Anterior cingulate cortex (tissue), 58 donors: Measurements from ENCODE around the gene SENP7.
"Not testable (repeated sequence)": the region's sequence is repeated elsewhere in the genome, so short reads cannot be mapped to it uniquely, and the experiment has no call there.

Experiments used
- DNase-seq, 58 donors: peaks; one replicate each; lab custom pipeline; 2025; lab: John Stamatoyannopoulos, UW

The SENP7 gene

DNA sequence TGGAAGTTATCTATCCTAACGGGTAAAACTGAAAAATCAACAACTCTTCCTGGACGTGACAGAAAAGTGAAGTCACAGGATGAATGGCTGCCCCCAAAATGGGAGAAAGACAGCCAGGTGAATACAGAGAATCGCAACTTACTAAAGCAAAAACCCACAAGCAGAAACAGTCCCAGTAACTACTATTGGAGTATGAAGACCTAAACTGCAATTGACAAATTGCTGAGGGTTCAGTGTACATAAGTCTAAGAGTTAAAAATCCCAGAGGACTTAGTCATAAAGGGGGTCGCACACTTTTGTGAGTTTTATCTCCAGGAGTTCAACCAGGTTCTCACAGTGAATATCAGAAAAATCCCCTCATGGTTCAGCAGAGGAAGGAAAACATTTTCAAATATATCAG is 135.8 kb downstream of the SENP7 start:
- DNase-seq: no peak

DNA sequence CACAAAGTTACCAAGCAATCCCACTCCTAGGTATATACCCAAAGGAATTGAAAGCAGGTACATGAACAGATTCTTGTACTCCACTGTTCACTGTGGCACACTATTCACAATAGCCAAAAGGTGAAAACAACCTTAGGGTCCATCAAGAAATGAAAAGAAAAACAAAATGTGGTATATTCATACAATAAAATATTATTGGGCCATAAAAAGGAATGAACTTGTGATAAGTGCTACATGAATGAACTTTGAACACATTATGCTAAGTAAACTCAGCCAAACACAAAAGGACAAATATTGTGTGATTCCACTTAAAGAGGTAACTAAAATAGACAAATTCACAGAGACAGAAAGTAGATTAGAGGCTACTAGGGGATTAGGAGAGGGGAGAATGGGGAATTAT is 137.4 kb downstream of the SENP7 start:
- no peak for DNase-seq

DNA sequence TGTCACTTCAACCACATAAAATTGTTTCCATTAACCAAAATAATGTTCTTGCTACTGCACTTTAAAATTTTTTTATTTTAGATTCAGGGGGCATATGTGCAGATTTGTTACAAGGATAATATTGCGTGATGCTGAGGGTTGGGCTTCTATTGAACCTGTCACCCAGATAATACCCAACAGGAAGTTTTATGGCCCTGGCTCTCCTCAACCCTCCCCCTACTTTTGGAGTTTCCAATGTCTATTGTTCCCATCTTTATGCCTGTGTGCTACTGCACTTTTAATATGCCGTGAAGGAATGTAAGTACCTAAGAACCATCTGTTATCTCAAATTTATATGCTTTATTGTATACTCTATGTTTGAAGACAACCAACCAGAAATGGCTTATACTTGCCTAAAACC is 150.6 kb downstream of the SENP7 start:
- no peak for DNase-seq

DNA sequence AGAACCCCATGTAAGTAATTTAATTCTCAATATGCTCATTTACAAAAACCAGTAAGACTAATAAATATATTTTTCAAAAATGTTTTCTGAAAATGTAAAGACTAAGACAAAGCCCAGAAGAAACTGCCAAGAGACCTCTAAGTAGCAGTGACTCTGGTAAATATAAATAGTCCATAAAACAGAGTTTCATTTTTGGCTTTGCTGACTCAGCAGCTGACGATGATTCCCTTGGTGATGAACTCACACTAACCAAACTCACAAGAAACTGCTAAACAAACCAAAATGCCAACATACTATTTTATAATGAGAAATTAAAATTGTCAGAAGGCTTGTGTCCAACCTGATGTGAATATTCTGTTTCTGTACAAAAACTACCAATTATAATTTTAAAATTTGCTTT is 161.2 kb downstream of the SENP7 start:
- no peak for DNase-seq

DNA sequence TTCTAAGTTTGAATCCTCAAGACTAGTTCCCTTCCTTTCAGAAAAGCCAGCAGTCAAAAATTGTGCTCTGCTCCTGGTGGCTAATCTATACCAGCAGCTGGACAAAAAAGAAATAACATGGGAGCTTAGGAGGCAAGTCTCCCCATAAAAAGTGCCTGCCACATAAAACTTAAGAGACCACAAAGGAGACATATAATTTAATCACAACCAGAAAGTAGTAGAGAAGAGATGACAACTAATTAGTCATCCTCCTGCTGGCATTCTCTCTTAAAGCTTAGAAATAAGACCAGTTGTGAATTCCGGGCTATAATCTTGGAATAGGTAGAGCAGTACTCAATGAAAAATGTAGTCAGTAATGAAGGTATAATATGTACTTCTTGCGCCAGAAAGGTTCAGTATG is 172.4 kb downstream of the SENP7 start:
- DNase-seq: no peak

DNA sequence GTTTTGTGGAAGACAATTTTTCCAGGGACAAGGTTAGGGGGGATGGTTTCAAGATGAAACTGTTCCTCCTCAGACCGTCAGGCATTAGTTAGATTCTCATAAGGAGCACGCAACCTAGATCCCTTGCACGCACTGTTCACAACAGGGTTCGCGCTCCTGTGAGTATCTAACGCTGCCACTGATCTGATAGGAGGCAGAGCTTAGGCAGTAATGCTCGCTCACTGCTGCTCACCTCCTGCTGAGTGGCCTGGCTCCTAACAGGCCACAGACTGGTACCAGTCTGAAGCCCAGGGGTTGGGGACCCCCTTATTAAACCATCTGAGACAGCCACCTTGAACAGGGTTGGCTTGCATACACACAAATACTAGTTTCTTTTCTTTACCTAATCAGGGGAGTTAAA is 179.1 kb downstream of the SENP7 start:
- no peak for DNase-seq

DNA sequence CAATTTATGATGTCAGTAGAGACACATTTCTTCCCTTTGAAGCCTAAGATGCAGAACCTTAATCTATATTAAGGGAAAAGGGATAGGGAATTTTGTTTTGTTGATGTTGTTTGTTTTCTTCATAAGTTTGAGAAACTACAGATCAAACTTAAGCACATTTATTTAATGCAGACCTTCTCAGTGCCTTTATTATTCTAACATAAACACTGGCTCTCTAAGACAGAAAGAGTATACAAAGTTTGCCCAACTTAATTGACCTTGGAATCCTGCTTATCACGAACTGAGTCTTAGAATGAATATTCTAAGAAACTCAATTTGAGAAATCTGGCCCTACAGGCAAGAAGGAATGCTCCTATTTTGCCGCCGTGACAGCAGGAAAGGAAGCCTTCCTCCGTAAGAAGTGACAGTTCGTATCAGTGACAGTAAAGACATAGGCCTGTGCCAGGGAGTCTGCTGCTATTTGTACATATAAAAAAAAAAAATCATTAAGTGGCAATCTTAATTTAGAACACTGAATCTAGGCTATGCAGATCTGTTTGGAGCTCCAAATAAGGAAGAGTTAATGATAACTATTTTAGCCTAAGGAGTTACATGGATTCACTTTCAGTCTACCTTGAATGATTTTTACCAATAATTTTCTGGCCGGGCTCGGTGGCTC is 183.9 kb downstream of the SENP7 start:
- no peak for DNase-seq

DNA sequence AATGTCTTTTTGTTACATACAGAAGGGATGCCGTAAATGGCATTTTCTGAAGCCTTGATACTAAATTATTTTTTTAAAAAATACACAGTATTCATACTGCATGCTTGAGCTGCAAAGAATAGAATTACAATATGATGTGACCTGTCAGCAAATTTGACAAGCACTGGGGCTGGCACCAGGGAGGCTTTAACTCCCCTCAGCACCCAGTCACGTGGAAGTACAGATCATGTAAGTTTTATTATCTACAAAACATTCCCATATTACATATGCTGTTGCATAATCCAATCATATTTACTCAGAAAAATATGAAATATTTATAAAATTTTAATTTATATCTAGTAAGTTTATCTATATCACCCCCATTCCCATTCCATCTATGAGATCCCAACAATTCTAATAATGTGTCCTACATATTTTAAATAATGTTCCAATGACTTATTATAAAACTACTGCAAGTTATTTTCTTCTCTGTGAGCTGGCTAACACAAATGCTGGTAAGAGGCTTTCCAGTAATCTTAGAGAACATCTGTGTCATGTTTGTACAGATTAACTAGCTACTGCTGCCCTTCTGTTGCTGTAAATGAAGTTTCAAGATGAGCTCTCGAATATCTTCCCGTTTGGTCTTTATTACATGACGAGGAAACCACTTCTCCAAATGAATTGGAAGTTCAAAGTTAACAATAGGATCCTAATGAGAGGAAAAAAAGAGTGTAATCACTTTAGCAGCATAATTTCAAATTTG is 187.4 kb downstream of the SENP7 start:
- no peak for DNase-seq

DNA sequence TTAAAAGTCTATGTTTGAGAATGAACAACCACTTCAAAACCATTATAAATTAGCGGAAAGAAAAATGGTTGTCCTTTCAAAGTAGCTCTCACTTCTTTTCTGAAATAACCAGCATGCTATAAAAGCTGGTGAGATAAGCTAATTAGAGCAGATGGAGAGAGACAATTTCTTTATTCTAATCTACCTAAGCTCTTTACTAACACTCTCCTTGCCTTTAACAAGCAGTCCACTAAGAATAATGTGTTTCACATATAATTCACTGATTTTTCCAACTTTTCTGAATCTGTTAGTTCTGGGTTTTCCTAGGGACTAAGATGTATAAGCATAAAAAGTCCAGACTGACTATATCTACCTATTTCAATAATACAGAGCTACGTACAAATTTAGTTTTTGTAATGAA is 192.5 kb downstream of the SENP7 start, which contains the start of gene IMPG2:
Gene IMPG2, minus strand, starts transcription at position 101 of the 400 bp plus-strand sequence. CDS start 203 bp downstream, outside the sequence.
- no peak for DNase-seq

DNA sequence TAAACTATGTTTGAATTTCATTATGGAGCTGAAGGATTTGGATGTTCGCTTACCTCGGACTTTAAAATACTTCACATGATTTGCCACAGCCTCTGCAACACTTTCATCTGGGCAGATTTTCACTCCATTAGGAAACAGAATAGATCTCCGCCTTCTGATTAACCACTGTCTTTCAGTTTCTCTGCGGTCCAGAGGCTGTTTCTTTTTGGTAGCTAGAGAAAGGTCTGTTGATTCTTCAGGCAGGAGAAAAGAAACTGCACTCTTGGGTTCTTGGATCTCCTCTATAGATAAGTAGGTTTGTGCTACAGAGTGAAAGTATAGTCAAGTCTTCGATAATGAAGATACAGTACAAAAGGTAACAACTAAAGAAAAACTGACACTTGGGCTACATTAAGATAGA is 193.5 kb downstream of the SENP7 start:
- no peak for DNase-seq

DNA sequence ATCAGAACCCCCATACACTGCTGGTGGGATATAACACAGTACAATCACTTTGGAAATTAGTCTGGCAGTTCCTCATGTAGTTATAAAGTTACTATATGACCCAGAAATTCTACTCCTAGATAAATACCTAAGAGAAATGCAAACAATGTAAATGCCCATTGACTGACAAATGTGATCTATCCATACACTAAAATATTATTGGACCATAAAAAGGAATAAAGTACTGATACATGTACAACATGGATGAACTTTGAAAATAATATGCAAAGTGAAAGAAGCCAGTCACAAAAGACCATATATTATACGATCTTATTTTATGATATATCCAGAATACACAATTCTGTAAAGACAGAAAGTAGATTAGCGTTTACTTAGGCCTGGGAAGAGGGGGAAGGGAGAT is 200.5 kb downstream of the SENP7 start:
- no peak for DNase-seq

DNA sequence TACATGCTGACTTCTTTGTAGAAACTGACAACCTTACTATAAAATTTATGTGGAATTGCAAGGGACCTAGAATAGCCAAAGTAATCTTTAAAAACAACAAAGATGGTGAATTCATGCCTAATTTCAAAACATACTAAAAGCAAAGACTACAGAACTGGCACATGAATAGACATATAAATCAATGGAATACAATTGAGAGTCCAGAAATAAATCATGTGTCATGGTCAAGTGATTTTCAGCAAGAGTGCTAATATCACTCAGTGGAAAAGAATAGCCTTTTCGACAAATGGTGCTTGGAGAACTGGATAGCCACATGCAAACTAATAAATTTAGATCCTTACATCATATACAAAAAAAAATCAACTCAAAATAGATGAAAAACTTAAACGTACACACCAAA is 201.3 kb downstream of the SENP7 start:
- DNase-seq: no peak

DNA sequence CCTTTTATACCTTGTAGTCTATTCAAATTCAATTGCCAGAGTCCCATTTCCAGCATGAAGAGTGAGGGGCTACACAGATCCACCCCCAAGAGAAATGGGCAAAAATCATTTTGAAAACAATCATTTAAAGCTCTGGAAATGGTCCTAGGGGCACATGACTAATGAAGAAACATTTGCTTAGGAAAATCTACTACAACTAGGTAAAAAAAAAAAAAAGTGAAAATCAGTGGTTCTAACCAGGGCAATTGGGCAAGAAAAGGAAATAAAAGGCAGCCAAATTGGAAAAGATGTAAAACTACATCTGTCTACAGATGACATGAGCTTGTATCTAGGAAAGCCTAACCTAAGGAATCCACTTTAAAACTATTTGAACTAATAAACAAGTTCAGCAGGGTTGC is 202.0 kb downstream of the SENP7 start:
- DNase-seq: no peak

DNA sequence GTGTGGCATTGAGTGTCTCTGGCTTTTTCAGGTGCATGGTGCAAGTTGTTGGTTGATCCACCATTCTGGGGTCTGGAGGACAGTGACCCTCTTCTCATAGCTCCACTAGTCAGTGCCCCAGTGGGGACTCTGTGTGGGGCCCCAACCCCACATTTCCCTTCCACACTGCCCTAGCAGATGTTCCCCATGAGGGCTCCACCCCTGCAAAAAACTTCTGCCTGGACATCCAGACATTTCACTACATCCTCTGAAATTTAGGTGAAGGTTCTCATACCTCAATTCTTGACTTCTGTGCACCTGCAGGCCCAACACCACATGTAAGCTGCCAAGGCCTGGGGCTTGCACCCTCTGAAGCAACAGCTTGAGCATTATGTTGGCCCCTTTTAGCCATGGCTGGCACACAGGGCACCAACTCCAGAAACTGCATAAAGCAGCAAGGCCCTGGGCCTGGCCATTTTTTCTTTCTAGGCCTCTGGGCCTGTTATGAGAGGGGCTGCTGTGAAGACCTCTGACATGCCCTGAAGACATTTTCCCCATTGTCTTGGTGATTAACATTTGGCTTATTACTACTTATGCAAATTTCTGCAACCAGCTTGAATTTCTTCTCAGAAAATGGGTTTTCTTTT is 204.8 kb downstream of the SENP7 start:
- DNase-seq: not testable (repeated sequence)

DNA sequence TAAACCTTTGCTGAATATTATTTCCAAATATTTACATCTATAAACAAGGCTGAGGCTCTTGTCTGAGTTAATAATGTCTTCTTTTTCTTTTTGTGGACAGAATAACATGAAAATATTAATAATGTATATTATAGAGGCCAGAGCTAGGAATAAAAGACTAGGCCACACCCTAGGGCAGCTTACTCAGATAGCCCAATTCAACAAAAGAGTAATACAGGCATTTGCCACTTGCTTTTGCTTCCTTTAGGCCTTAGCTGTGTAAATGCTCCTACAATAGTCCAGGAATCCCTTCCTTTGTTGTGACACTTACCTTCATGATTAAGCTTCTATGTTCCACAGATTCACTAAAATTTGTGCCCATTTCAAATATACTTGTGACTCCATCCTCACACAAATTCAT is 209.2 kb downstream of the SENP7 start:
- no peak for DNase-seq

DNA sequence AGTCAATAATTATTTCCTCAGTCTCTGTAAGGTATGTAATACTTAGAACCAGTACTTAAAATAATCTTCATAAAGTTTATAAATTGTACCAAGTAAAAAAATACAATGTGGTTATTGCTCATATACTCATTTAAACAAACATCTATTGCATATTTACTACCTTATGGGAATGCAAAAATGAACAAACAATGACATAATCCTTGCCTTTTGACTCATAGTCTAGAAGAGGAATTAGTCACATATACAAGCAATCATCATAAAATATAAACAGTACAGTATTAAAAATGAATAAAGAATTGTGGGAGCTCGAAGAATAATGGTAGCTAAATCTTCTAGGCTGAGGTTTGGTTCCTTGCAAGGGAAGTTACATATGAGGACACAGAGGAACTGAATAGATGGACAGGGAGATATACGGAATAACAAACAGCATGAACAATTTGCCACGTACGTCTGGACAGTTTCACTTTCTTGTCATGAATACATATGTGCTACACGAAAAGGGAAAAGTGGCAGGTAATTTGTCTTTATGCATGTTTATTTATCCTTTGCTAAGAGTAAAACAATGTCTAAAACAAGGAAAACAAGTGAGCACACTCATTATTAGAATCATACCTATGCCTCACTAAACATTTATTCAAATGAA is 209.8 kb downstream of the SENP7 start:
- no peak for DNase-seq

DNA sequence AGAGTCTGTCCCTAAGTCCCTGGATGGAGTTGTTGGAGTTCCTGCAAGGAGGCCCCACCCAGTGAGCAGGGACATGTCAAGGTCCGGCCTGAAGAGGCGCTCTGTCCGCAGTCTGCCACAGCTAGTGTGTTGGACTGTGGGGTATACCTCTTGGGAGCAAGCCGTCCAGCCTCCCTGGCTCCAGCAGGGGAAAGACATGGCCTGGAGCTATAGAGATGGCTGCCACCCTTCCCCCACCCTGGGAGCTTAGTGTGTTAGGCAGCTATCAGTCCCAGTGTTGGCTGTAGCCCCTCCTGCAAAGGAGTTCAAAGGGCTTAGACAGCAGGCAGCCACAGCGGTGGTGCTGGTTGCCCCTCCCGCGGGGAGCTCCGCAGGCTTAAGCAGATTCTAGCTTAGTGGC is 212.9 kb downstream of the SENP7 start:
- DNase-seq: peak in 1 of 58 donors; percentile 1

DNA sequence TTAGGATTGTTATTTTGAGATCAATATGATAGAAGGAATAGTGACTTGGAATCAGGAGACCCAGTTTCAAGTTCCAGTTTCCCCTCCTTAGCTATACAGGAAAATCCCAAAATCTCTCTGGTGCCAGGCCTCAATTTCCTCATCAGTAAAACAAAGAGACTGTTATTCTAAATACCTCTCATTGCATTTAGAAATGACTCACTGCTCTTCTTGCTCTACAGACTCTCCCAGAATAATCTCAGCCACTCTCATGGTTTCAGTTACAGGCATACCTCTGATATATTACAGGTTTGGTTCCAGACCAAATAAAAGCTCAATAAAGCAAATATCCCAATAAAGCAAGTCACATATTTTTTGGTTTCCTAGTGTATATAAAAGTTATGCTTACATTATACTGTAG is 221.0 kb downstream of the SENP7 start:
- no peak for DNase-seq

DNA sequence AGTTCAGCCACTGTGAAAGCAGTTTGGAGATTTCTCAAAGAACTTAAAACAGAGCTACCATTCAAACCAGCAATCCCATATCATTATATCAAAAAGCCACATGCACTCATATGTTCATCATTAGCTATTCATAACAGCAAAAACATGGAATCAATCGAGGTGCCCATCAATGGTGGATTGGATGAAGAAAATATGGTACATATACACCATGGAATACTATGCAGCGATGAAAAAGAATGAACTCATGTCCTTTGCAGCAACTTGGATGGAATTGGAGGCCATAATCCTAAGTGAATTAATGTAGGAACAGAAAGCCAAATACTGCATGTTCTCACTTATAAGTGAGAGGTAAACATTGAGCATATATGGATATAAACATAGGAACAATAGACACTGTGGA is 224.7 kb downstream of the SENP7 start:
- no peak for DNase-seq

DNA sequence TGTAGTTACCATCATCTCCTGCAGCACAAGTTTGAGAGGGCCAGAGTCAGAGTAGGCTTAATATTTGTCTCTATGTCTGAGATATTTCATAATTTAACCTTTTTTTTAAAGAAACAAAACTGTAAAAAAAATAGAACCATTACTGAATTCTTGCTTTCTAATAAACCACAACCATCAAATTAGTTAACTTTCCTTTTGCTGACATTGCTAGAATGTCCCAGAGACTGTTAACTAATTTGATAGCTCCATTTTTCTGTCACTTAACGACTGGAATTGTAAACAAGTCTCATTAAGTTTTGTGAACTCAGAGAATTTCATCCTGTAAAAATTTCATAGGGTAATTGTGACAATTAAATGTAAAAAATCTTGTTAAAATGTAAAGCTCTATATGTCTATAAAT is 228.3 kb downstream of the SENP7 start:
- DNase-seq: no peak

DNA sequence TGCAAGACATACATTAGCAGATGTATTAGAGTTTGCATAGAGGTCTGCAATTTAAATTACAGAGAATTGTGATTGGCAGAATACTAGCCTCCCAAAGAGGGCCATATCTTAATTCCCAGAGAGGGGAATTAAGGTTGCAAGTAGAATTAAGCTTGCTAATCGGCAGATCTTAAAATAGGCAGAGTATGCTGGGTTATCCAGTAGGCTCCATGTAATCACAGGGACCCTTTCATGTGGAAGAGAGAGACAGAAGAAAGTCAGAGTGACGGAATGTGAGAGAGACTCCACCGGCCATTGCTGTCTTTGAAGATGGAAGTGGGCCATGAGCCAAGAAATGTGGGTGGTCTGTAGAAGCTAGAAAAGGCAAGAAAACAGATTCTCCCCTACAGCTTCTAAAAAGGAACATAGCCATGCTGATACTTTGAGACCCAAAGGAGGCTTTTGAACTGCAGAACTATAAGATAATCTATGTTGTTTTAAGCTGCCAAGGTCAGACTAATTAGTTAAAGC is 231.4 kb downstream of the SENP7 start:
- no peak for DNase-seq
